ENCODE data around the gene PLCL2. TPM values are rescaled to one million over a fixed set of nuclear protein-coding genes. Genes with fewer than 3 reads are reported as not detected.
"Not testable (repeated sequence)": the region's sequence is repeated elsewhere in the genome, so short reads cannot be mapped to it uniquely, and the experiment has no call there.

Gene PLCL2
- total and polyA plus RNA-seq, 7 donors, result 8.0 to 12.6 (median 11.6) TPM

- Histone ChIP-seq H3K27me3 (no peaks in the 10 kb centered on the region), H3K9me3 (no peaks in the 10 kb centered on the region), H3K4me3 (no peak overlapping the region), H3K4me1 (peaks cover 0 to 10% (median 0%) of the 10 kb centered on the region in 4 donors), H3K27ac (no peak overlapping the region), H3K36me3 (no peaks in the 10 kb centered on the region)
- intact Hi-C loops (cut with DNase I), result no loop called here
- no peak for DNase-seq
- 83 to 84% methylated on average over 6 of the region's 6 CpGs for WGBS, 2 donors
- TF ChIP-seq POLR2A (IDR thresholded peaks at IDR 0.05), result no peak
- TF ChIP-seq EP300 (IDR thresholded peaks at IDR 0.05), result no peak
- TF ChIP-seq POLR2AphosphoS5 (IDR thresholded peaks at IDR 0.05), result no peak
- no peak for TF ChIP-seq CTCF (IDR thresholded peaks at IDR 0.05)
Observed at GRCh38 chr3:17091910-17092582, 207.3 kb downstream of the PLCL2 start.

- H3K9me3 ChIP-seq, result no peaks in the 10 kb centered on the region
- H3K27ac ChIP-seq, result no peak overlapping the region
- H3K27me3 ChIP-seq, result no peaks in the 10 kb centered on the region
- WGBS, 2 donors, result 86 to 87% methylated on average over 2 of the region's 2 CpGs
- H3K4me3 ChIP-seq, result no peak overlapping the region
- no peak for DNase-seq
- peaks cover 0 to 10% (median 0%) of the 10 kb centered on the region in 4 donors for H3K4me1 ChIP-seq
- H3K36me3 ChIP-seq, result no peaks in the 10 kb centered on the region
- TF ChIP-seq POLR2AphosphoS5 (IDR thresholded peaks at IDR 0.05) (no peak), CTCF (IDR thresholded peaks at IDR 0.05) (no peak), EP300 (IDR thresholded peaks at IDR 0.05) (no peak), POLR2A (IDR thresholded peaks at IDR 0.05) (no peak)
- intact Hi-C loops (cut with DNase I), result no loop called here
Observed at GRCh38 chr3:17092583-17092933, 207.8 kb downstream of the PLCL2 start.

- 63 to 69% methylated on average over 6 of the region's 6 CpGs for WGBS, 2 donors
- TF ChIP-seq POLR2A (IDR thresholded peaks at IDR 0.05) (no peak), EP300 (IDR thresholded peaks at IDR 0.05) (no peak), CTCF (IDR thresholded peaks at IDR 0.05) (no peak), POLR2AphosphoS5 (IDR thresholded peaks at IDR 0.05) (no peak)
- Histone ChIP-seq H3K4me3 (no peak overlapping the region), H3K36me3 (no peaks in the 10 kb centered on the region), H3K27ac (no peak overlapping the region), H3K4me1 (peaks cover 0 to 6% (median 0%) of the 10 kb centered on the region in 4 donors), H3K27me3 (no peaks in the 10 kb centered on the region), H3K9me3 (no peaks in the 10 kb centered on the region)
- intact Hi-C loops (cut with DNase I), result no loop called here
- DNase-seq, result no peak
Observed at GRCh38 chr3:17094551-17094950, 209.8 kb downstream of the PLCL2 start.

GRCh38 chr3:17103579-17103978, 218.8 kb downstream of the PLCL2 start:
- 74 to 89% methylated on average over 1 of the region's 1 CpG for WGBS, 2 donors
- no peak for DNase-seq
- Histone ChIP-seq H3K27me3 (no peaks in the 10 kb centered on the region), H3K4me1 (no peaks in the 10 kb centered on the region), H3K27ac (no peak overlapping the region), H3K36me3 (no peaks in the 10 kb centered on the region), H3K9me3 (no peaks in the 10 kb centered on the region), H3K4me3 (no peak overlapping the region)
- TF ChIP-seq POLR2AphosphoS5 (IDR thresholded peaks at IDR 0.05), result no peak
- TF ChIP-seq POLR2A (IDR thresholded peaks at IDR 0.05), result no peak
- intact Hi-C loops (cut with DNase I), result no loop called here

GRCh38 chr3:17106801-17107200, 222.0 kb downstream of the PLCL2 start:
- H3K9me3 ChIP-seq; intact Hi-C loops (cut with DNase I); H3K4me1 ChIP-seq; H3K27me3 ChIP-seq; H3K27ac ChIP-seq; H3K4me3 ChIP-seq; H3K36me3 ChIP-seq; DNase-seq: not testable (repeated sequence)
- WGBS, 2 donors, result 86 to 90% methylated on average over 5 of the region's 5 CpGs
